Hepatocyte (in vitro differentiated cells): ENCODE data around the gene TSPAN9. TPM values are rescaled to one million over a fixed set of nuclear protein-coding genes. Genes with fewer than 3 reads are reported as not detected.
A peak's percentile ranks its signal among the peaks of the same experiment; 100 is the strongest.

ENCODE experiments used
- DNase-seq: peaks from one replicate; pipeline ENCODE4 v3.0.0-alpha.2; 2016; ENCODE audit warnings: low spot score
- H2AFZ ChIP-seq: fragments of 200-600 bp; sonication (generic); 2 replicates; pipeline ENCODE4 v1.6.0; 2016; ENCODE audit warnings: antibody characterized with exemption, mild to moderate bottlenecking
- H3K27ac ChIP-seq: fragments of 200-600 bp; sonication (generic); 2 replicates; pipeline ENCODE4 v1.5.1; 2016; ENCODE audit warnings: mild to moderate bottlenecking
- H3K27me3 ChIP-seq: fragments of 200-600 bp; sonication (generic); 2 replicates; pipeline ENCODE4 v1.6.1; 2016
- H3K36me3 ChIP-seq: fragments of 200-600 bp; sonication (generic); replicated peaks from 2 replicates; pipeline ENCODE4 v1.5.1; 2016; ENCODE audit warnings: low read depth; ENCODE audit not compliant: insufficient read depth
- H3K4me1 ChIP-seq: fragments of 200-600 bp; sonication (generic); 2 replicates; pipeline ENCODE4 v1.5.1; 2016; ENCODE audit warnings: mild to moderate bottlenecking, moderate library complexity; ENCODE audit not compliant: insufficient read depth
- H3K4me2 ChIP-seq: fragments of 200-600 bp; sonication (generic); 2 replicates; pipeline ENCODE4 v1.6.0; 2016
- H3K4me3 ChIP-seq: fragments of 200-600 bp; sonication (generic); 2 replicates; pipeline ENCODE4 v1.5.1; 2016; ENCODE audit warnings: mild to moderate bottlenecking
- H3K79me2 ChIP-seq: fragments of 200-600 bp; sonication (generic); 2 replicates; pipeline ENCODE4 v1.6.0; 2017; ENCODE audit warnings: mild to moderate bottlenecking
- H3K9me2 ChIP-seq: fragments of 200-600 bp; sonication (generic); replicated peaks from 2 replicates; pipeline ENCODE4 v1.6.0; 2017; ENCODE audit warnings: mild to moderate bottlenecking; ENCODE audit not compliant: insufficient read depth
- H3K9me3 ChIP-seq: fragments of 200-600 bp; sonication (generic); 2 replicates; pipeline ENCODE4 v1.5.1; 2016; ENCODE audit warnings: low read depth, mild to moderate bottlenecking
- H4K20me1 ChIP-seq: fragments of 200-600 bp; sonication (generic); 2 replicates; pipeline ENCODE4 v1.6.0; 2016; ENCODE audit warnings: mild to moderate bottlenecking; ENCODE audit not compliant: insufficient read depth, poor library complexity, severe bottlenecking
- CTCF ChIP-seq: fragments of 200-600 bp; sonication (generic); IDR thresholded peaks from 2 replicates; pipeline ENCODE4 v1.5.1; 2016; ENCODE audit warnings: antibody characterized with exemption, mild to moderate bottlenecking; ENCODE audit not compliant: poor library complexity
- EZH2 ChIP-seq: fragments of 200-600 bp; sonication (generic); IDR thresholded peaks from 2 replicates; pipeline ENCODE4 v1.6.1; 2016; ENCODE audit warnings: antibody characterized with exemption, mild to moderate bottlenecking, borderline replicate concordance
- EZH2phosphoT487 ChIP-seq: fragments of 200-600 bp; sonication (generic); IDR thresholded peaks from one replicate; pipeline ENCODE4 v1.6.1; 2018; ENCODE audit warnings: antibody characterized with exemption, mild to moderate bottlenecking, low read depth, moderate library complexity; ENCODE audit not compliant: unreplicated experiment, severe bottlenecking
- WGBS: methylation state at CpG from one replicate; pipeline ENCODE4 v1.1.6; 2016; ENCODE audit warnings: low lambda C conversion rate; ENCODE audit errors: missing lambda C conversion rate; 5-methylcytosine and 5-hydroxymethylcytosine counted together
- polyA plus RNA-seq: library from polyadenylated mRNA; unstranded; fragments of >200 nt; fragmentation: Nextera tagmentation; extraction: Ambion mirVana; gene quantifications from 2 replicates; pipeline ENCODE4 v1.2.1, GENCODE V29; 2016
- total RNA-seq: library from RNA; depleted of rRNA; stranded (reverse); fragments of >200 nt; gene quantifications from 2 replicates; pipeline ENCODE4 v1.2.3, GENCODE V29; 2014

TSPAN9 gene
- total and polyA plus RNA-seq, 2 experiments from 2014 or later: 16.6 to 38.6 TPM

GRCh38 chr12:3251067-3251466, 173.9 kb downstream of the TSPAN9 start:
- H3K9me3 ChIP-seq: no peaks in the 10 kb centered on the region
- TF ChIP-seq EZH2phosphoT487 (no peak), CTCF (no peak), EZH2 (no peak)
- H3K4me3 ChIP-seq: no peak overlapping the region
- no peaks in the 10 kb centered on the region for H3K9me2 ChIP-seq
- no peak overlapping the region for H2AFZ ChIP-seq
- peaks cover 5% of the 10 kb centered on the region for H3K4me1 ChIP-seq
- H3K27ac ChIP-seq: no peak overlapping the region
- no peak overlapping the region for H3K4me2 ChIP-seq
- no peaks in the 10 kb centered on the region for H4K20me1 ChIP-seq
- H3K27me3 ChIP-seq: no peaks in the 10 kb centered on the region
- no peak for DNase-seq
- WGBS: 90% methylated on average over 5 of the region's 5 CpGs
- no peaks in the 10 kb centered on the region for H3K36me3 ChIP-seq
- no peaks in the 10 kb centered on the region for H3K79me2 ChIP-seq

- 86% methylated on average over 7 of the region's 7 CpGs for WGBS
- DNase-seq: no peak
Measured at GRCh38 chr12:3251691-3252090, 174.5 kb downstream of the TSPAN9 start.

GRCh38 chr12:3252450-3252891, 175.3 kb downstream of the TSPAN9 start:
- H3K27ac ChIP-seq: no peak overlapping the region

More at GRCh38 chr12:3251691-3252090, 174.5 kb downstream of the TSPAN9 start:
- Histone ChIP-seq H3K4me1 (peaks cover 5% of the 10 kb centered on the region), H3K4me2 (no peak overlapping the region), H3K4me3 (no peak overlapping the region), H3K27me3 (no peaks in the 10 kb centered on the region), H4K20me1 (no peaks in the 10 kb centered on the region), H2AFZ (no peak overlapping the region), H3K36me3 (no peaks in the 10 kb centered on the region), H3K9me2 (no peaks in the 10 kb centered on the region), H3K27ac (no peak overlapping the region), H3K9me3 (no peaks in the 10 kb centered on the region), H3K79me2 (no peaks in the 10 kb centered on the region)
- TF ChIP-seq EZH2 (no peak), EZH2phosphoT487 (no peak), CTCF (no peak)

More at GRCh38 chr12:3252450-3252891, 175.3 kb downstream of the TSPAN9 start:
- 53% methylated on average over 13 of the region's 13 CpGs for WGBS
- DNase-seq: peak; percentile 59
- TF ChIP-seq CTCF (no peak), EZH2 (no peak), EZH2phosphoT487 (no peak)
- no peak overlapping the region for H3K4me2 ChIP-seq
- H3K79me2 ChIP-seq: no peaks in the 10 kb centered on the region
- no peaks in the 10 kb centered on the region for H3K9me2 ChIP-seq
- no peak overlapping the region for H3K4me3 ChIP-seq
- no peaks in the 10 kb centered on the region for H4K20me1 ChIP-seq
- no peaks in the 10 kb centered on the region for H3K27me3 ChIP-seq
- H3K4me1 ChIP-seq: peaks cover 5% of the 10 kb centered on the region
- H2AFZ ChIP-seq: no peak overlapping the region
- no peaks in the 10 kb centered on the region for H3K36me3 ChIP-seq
- no peaks in the 10 kb centered on the region for H3K9me3 ChIP-seq
